GM12878 (cell line): ENCODE results near the gene GPR17.

Experiments
- BMI1 ChIP-seq: fragments of 450-650 bp; IDR thresholded peaks from 2 replicates; pipeline ENCODE4 v1.6.1; 2016; ENCODE audit warnings: mild to moderate bottlenecking, moderate library complexity, borderline replicate concordance
- BRCA1 ChIP-seq: IDR thresholded peaks from 2 replicates; pipeline ENCODE4 v1.6.1; 2011; ENCODE audit warnings: low read depth, low read length, improper control_type of control experiment
- CTCF ChIP-seq, 3 experiments: IDR thresholded peaks in 2 of 3; conservative IDR thresholded peaks in 1 of 3; 2 replicates each; pipeline ENCODE4 v1.5.1; 2011; ENCODE audit warnings: low read depth in 3 of 3, low read length in 3 of 3, mild to moderate bottlenecking in 3 of 3, control low read depth in 2 of 3, moderate library complexity in 2 of 3, inconsistent platforms in 1 of 3, mixed read lengths in 1 of 3; ENCODE audit not compliant: control insufficient read depth in 2 of 3, insufficient read depth in 1 of 3; ENCODE audit errors: extremely low read depth in 1 of 3
- ESRRA ChIP-seq: IDR thresholded peaks from 2 replicates; pipeline ENCODE4 v1.6.1; 2012; ENCODE audit warnings: mild to moderate bottlenecking, low read length, improper control_type of control experiment
- FOXM1 ChIP-seq: IDR thresholded peaks from 2 replicates; pipeline ENCODE4 v1.6.1; 2012; ENCODE audit warnings: low read depth, mild to moderate bottlenecking, inconsistent platforms, low read length, moderate library complexity
- GABPA ChIP-seq: IDR thresholded peaks from 2 replicates; pipeline ENCODE4 v1.6.1; 2014; ENCODE audit warnings: antibody characterized with exemption, low read depth, mild to moderate bottlenecking, inconsistent platforms
- JUND ChIP-seq: IDR thresholded peaks from 2 replicates; pipeline ENCODE4 v1.6.1; 2012; ENCODE audit warnings: low read depth, mild to moderate bottlenecking, low read length, improper control_type of control experiment, moderate library complexity
- MXI1 ChIP-seq: fragments of 150-350 bp; IDR thresholded peaks from 2 replicates; pipeline ENCODE4 v1.6.1; 2011; ENCODE audit warnings: low read depth, mild to moderate bottlenecking, inconsistent platforms, low read length, improper control_type of control experiment
- POLR2A ChIP-seq: IDR thresholded peaks from 2 replicates; pipeline ENCODE4 v1.6.1; 2011; ENCODE audit warnings: low read depth, mild to moderate bottlenecking, low read length
- POLR2AphosphoS5 ChIP-seq: IDR thresholded peaks from 2 replicates; pipeline ENCODE4 v1.6.1; 2011; ENCODE audit warnings: mild to moderate bottlenecking, low read length, inconsistent platforms
- RFX5 ChIP-seq: IDR thresholded peaks from 2 replicates; pipeline ENCODE4 v1.6.1; 2011; ENCODE audit warnings: low read depth, low read length, improper control_type of control experiment
- STAT1 ChIP-seq: fragments of 450-650 bp; conservative IDR thresholded peaks from 2 replicates; pipeline ENCODE4 v1.6.1; 2014; ENCODE audit warnings: antibody characterized with exemption, mild to moderate bottlenecking
- YY1 ChIP-seq: IDR thresholded peaks from 2 replicates; pipeline ENCODE4 v1.6.1; 2011; ENCODE audit warnings: low read depth, mild to moderate bottlenecking, low read length

GRCh38 chr2:127678991-127679390, 33.0 kb downstream of the GPR17 start:
- TF ChIP-seq POLR2A = no peak
- no peak for TF ChIP-seq CTCF (IDR thresholded peaks at IDR 0.05 in 2 of 3, conservative IDR thresholded peaks at IDR 0.05 in 1 of 3; ENCODE audit: control insufficient read depth in 2 of 3, extremely low read depth in 1 of 3, insufficient read depth in 1 of 3, low read depth in 3 of 3, low read length in 3 of 3)
- TF ChIP-seq YY1 = no peak
- no peak for TF ChIP-seq BRCA1
- TF ChIP-seq MXI1 = no peak
- TF ChIP-seq FOXM1 = no peak
- TF ChIP-seq RFX5 = no peak
- TF ChIP-seq STAT1 = no peak
- no peak for TF ChIP-seq POLR2AphosphoS5
- TF ChIP-seq GABPA = no peak
- no peak for TF ChIP-seq ESRRA
- no peak for TF ChIP-seq BMI1
- TF ChIP-seq JUND = no peak
